G401 (cell line): ENCODE results near the gene MGAT5. TPM values are rescaled to one million over a fixed set of nuclear protein-coding genes. Genes with fewer than 3 reads are reported as not detected.

Experiments
- DNase-seq: peaks from one replicate; pipeline ENCODE4 v3.0.0-alpha.2; 2015; ENCODE audit warnings: low spot score
- in situ Hi-C: cut with HindIII; loops from 2 replicates; pipeline ENCODE4 v1.10.0; 2016; ENCODE audit warnings: low sequenced_read_pairs, mixed read lengths
- total RNA-seq: library from RNA; depleted of rRNA; stranded (reverse); fragments of >200 nt; shearing (Covaris generic); gene quantifications from 2 replicates; pipeline ENCODE4 v1.2.3, GENCODE V29; 2014

Gene MGAT5
- total RNA-seq, 1 experiment from 2014 or later = 0.07 TPM

DNA sequence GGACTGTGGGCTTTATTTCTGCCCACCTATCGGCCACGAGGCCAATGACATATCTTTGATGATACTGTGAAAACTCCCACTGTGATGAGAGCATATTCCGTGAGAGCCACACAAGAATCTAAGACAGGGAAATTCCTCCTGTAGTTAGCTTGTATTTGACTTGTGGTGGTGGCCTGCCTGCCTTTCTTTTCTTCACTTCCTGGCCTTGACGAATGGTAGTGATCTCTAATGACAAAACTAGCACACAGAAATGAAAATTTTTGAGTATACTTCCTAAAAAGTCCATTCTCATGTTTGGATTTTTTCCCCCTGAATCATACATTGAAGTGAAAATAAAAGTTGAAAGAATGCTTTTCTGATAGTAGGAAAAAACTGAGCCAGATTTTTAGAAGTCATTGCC, 94.4 kb downstream of the MGAT5 start:
- in situ Hi-C loops = no loop called here
- no peak for DNase-seq

- in situ Hi-C loops = no loop called here
- DNase-seq = no peak
These were observed 94.9 kb downstream of the MGAT5 start for GRCh38 chr2:134348760-134349159.

- in situ Hi-C loops = no loop called here
These were observed 97.1 kb downstream of the MGAT5 start for GRCh38 chr2:134351016-134351415.

DNA sequence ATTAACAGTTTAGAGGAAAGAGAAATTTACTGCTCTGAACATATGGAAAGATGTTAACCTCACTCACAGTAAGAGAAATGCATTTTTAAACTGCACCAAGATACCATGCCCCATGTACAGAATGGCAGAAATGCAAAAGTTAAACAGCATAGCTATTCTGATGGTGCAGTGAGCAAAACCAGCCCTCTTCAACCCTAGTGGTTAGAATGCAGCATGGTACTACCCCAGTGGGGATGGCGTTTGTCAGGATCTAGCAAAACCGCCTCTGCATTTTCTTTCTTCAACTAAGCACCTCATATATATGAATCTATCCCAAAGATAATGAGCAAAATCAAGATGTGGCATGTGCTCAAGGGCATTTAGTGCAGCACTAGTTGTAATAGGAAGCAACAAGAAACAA, 98.0 kb downstream of the MGAT5 start:
- in situ Hi-C loops = no loop called here
- DNase-seq = no peak

More at GRCh38 chr2:134351016-134351415, 97.1 kb downstream of the MGAT5 start:
- peak; percentile 33 for DNase-seq

GRCh38 chr2:134352844-134353243, 99.0 kb downstream of the MGAT5 start:
- in situ Hi-C loops = no loop called here

GRCh38 chr2:134354611-134355010, 100.7 kb downstream of the MGAT5 start:
- no peak for DNase-seq
- in situ Hi-C loops = no loop called here

More at GRCh38 chr2:134352844-134353243, 99.0 kb downstream of the MGAT5 start:
- DNase-seq = no peak

DNA sequence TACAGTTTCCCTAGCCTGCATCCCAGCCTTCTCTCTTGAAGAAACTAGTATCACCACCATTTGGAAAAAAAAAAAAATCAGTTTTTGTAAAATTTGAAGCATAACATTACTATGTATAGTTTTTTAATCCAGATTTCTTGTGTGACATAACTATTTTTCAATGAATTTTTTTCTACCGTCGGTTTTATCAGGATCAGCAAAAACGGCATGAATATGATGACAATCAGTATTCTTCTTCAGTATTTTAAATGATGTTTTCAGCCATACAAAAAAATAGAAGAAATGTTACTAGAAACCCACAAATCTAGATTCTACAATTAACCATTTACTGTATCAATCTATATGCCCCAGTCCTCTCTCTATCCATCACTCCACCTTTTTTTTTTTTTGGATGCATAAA, 103.9 kb downstream of the MGAT5 start:
- in situ Hi-C loops = no loop called here
- no peak for DNase-seq

GRCh38 chr2:134359367-134360081, 105.7 kb downstream of the MGAT5 start:
- in situ Hi-C loops = no loop called here
- DNase-seq = peak; percentile 25

DNA sequence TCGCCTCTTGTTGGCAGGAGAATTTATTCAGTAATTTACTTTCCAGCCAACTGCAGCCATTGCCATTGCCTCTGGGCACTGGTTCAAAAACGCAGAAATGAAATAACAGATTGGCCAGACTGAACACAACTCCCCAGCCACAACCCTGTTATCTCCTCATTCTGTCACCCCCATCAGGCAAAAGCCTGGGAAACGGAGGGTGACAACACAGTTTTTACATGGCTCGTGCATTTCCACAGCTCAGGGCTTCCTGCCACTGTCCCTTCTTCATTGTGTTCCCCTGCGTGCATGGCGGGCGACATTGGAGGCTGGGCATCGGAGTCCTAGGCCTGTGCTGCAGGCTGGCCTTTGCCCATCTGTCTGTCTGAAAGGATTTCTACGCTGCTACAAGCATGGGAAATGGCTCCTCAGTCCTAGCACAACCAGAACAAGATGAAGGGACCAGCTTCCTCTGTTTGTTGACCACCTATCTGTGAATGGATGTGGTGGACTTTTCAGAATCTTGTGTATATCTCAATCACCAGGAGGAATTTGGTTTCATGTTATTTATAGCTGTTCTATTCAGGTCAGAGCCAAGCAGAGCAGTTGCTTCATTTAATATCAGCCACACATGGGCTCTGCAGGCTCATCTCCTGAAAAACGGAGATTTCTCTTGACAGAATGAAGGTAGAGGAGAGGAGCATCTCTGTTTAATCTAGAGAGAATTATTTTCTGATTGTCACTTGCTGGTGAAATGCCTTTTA, 107.0 kb downstream of the MGAT5 start:
- in situ Hi-C loops = no loop called here
- DNase-seq = peak; percentile 95

DNA sequence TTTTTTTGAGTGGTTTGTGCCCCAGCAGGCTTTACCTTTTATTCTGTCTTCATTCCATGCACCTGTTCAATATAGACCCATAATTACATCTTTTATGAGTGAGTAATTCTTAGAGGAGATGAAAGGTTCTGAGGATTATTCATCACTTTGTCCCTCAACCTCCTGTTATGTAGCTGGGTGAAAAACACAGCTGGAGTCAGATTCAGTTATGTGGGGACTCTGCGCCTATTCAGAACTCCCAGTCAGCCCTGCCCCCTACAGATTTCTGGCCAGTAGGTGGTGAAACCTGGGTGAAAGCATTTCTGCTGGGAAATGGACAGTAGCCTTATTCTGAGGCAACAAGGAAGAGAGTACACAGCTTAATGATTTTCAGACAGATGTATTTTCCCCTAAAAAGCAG, 107.8 kb downstream of the MGAT5 start:
- no peak for DNase-seq
- in situ Hi-C loops = no loop called here

DNA sequence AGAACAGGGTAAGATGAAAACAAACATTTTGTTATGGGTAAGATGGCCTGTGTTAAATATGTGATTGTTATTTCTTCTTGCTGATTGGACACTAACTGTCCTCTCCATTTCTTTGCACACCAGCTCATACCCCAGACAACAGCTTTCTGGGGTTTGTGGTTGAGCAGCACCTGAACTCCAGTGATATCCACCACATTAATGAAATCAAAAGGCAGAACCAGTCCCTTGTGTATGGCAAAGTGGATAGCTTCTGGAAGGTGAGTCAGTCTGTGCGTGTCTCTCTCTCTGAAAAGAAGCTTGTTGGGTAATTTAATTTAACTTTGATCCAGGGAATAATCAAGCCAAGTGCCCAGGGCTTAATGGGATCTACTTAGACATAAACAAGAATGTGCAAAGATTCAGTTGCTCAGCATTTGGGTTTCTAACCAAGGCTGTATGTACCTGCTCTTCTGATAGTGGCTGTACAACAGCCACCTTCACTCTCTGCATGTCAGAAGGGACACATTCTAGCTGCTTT, 108.3 kb downstream of the MGAT5 start:
- in situ Hi-C loops = no loop called here
- peak; percentile 26 for DNase-seq

DNA sequence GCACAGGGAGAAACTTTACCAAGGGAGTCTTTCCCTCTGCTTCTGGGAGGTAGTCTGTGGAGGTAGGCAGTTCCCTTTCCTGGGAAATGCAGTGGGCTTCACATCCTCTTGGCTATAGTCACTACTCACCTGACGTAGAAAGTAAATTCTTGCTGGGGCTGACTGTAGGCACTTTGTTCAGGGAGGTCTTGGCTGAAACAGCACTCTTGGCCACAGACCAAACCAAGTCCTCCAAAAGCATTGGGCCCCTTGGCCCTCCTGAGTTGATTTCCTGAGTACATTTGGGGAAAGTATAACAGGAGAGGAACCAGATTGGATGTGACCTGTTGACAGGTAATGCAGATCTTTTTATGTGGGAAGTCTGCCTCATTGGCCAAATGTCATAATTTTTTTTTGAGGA, 108.9 kb downstream of the MGAT5 start:
- no peak for DNase-seq
- in situ Hi-C loops = no loop called here

DNA sequence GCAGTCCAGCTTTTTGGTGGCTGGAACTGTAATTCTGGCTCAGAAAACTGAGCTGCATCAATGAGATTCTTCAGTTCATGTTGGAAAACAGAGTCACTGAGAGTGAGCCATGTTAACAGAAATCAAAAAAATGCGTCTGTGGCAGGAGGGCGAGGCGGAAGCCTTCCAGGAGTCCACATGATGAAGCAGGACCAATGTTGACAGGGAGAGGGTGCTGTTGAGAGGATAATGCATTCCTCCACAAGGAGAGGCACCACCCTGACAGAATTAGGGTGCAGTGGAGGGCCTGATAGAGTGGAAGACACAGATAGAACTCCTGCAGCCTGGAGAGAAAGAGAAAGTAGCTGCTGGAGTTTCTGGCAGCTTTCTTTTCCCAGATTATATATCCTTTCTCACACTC, 111.5 kb downstream of the MGAT5 start:
- no peak for DNase-seq
- in situ Hi-C loops = no loop called here

GRCh38 chr2:134366359-134366758, 112.5 kb downstream of the MGAT5 start:
- DNase-seq = no peak
- in situ Hi-C loops = no loop called here

- in situ Hi-C loops = no loop called here
- DNase-seq = no peak
These were observed 113.3 kb downstream of the MGAT5 start for GRCh38 chr2:134367213-134367612.

- in situ Hi-C loops = no loop called here
These were observed 114.3 kb downstream of the MGAT5 start for GRCh38 chr2:134368009-134368817.

GRCh38 chr2:134369220-134369902, 115.5 kb downstream of the MGAT5 start:
- in situ Hi-C loops = no loop called here
- DNase-seq = no peak

More at GRCh38 chr2:134368009-134368817, 114.3 kb downstream of the MGAT5 start:
- no peak for DNase-seq

DNA sequence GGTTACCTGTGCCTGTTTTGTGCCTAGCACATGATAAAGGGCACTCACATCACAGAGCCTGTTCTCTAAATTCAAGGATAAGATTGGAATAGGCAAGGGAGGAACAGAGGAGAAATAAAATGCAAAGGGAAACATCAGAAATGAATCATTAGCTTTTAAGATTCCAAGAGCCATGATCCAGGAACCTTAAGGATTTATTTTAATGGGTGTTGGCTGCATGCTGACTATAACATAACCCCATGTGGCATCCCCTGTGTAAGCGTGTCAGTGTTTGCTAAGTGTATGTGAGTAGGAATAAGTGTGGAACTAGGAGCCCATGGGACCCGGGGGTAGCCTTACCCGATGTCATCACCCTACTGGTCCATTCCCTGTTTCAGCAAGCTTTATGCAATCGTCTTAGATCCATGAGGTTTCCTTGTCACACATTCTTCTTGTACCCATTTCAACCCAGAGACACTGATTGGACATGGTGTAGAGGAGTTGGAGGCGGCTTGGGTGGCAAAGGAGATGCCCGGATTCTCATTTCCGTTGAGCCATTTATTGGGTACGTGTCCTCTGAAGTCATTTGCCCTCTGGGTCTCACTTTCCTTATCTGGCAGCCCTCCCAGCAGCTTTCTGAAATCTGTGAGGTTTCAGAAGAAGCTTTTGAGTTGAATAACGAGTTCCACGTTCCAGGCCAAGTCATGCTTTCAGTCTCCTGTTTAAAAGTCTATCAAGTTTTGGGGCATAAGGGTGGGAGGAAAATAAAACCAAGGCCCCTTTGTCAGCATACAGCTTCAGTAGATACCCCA, 117.0 kb downstream of the MGAT5 start:
- in situ Hi-C loops = no loop called here

More for the DNA sequence above, 117.0 kb downstream of the MGAT5 start:
- no peak for DNase-seq
